Ishikawa (cell line): Measurements from ENCODE around the gene AP3S1.

Experiments
- CEBPB ChIP-seq: IDR thresholded peaks from 2 replicates; pipeline ENCODE4 v1.6.1; 2012
- EGR1 ChIP-seq: IDR thresholded peaks from 2 replicates; pipeline ENCODE4 v1.6.1; 2012
- FOXM1 ChIP-seq: IDR thresholded peaks from 2 replicates; pipeline ENCODE4 v1.6.1; 2012; ENCODE audit warnings: low read depth, borderline replicate concordance
- MAX ChIP-seq: IDR thresholded peaks from 2 replicates; pipeline ENCODE4 v1.6.1; 2012
- RAD21 ChIP-seq: IDR thresholded peaks from 2 replicates; pipeline ENCODE4 v1.6.1; 2012; ENCODE audit warnings: low read depth
- TAF1 ChIP-seq: IDR thresholded peaks from 2 replicates; pipeline ENCODE4 v1.6.1; 2012; ENCODE audit warnings: low read depth, mild to moderate bottlenecking
- YY1 ChIP-seq: IDR thresholded peaks from 2 replicates; pipeline ENCODE4 v1.6.1; 2012; ENCODE audit warnings: low read depth

- TF ChIP-seq MAX (no peak), TAF1 (no peak), CEBPB (no peak), EGR1 (no peak), YY1 (no peak), FOXM1 (no peak), RAD21 (no peak)
These were observed 14.2 kb downstream of the AP3S1 start for GRCh38 chr5:115855959-115856358.
